ENCODE results near the gene ITGB5.

GRCh38 chr3:124926426-124927101, 39.4 kb upstream of the ITGB5 start:
- no peak for TF ChIP-seq BHLHE40 (IDR thresholded peaks at IDR 0.05; ENCODE audit: low read depth, low read length)
- no peak for TF ChIP-seq EHMT2 (IDR thresholded peaks at IDR 0.05; ENCODE audit: low read depth)
- TF ChIP-seq EP300 (IDR thresholded peaks at IDR 0.05): no peak
- no peak for TF ChIP-seq PHF8 (IDR thresholded peaks at IDR 0.05; ENCODE audit: borderline replicate concordance, low read depth)
- TF ChIP-seq CTCF (IDR thresholded peaks at IDR 0.05): no peak
- no peak for TF ChIP-seq ESRRA (IDR thresholded peaks at IDR 0.05; ENCODE audit: borderline replicate concordance, low read length)
- TF ChIP-seq POLR2A (IDR thresholded peaks at IDR 0.05; ENCODE audit: low read length): no peak
- TF ChIP-seq JUN (IDR thresholded peaks at IDR 0.05): no peak
- no peak for TF ChIP-seq HOXB5 (CRISPR knock-in tag; IDR thresholded peaks at IDR 0.05)
- no peak for TF ChIP-seq MAX (IDR thresholded peaks at IDR 0.05)
- TF ChIP-seq RFX5 (IDR thresholded peaks at IDR 0.05): no peak
- TF ChIP-seq USF2 (IDR thresholded peaks at IDR 0.05): no peak
- no peak for TF ChIP-seq CHD2 (IDR thresholded peaks at IDR 0.05; ENCODE audit: low read length, partially characterized antibody)
- TF ChIP-seq PBX3 (IDR thresholded peaks at IDR 0.05): no peak
